HepG2 (cell line): ENCODE results near the gene ACTR3. TPM values are rescaled to one million over a fixed set of nuclear protein-coding genes. Genes with fewer than 3 reads are reported as not detected.

Source experiments
- EP300 ChIP-seq, 3 experiments: sonication (generic) in 1 of 3; formaldehyde crosslinking in 1 of 3; IDR thresholded peaks; 2 replicates each; pipeline versions ENCODE4 v1.5.1 to v1.6.1; 2011 to 2020; ENCODE audit warnings: low read depth in 2 of 3, low read length in 2 of 3, borderline replicate concordance in 1 of 3, improper control_type of control experiment in 1 of 3, mild to moderate bottlenecking in 1 of 3, missing genetic modification reagents in 1 of 3, moderate library complexity in 1 of 3
- HBP1 ChIP-seq: IDR thresholded peaks from 2 replicates; pipeline ENCODE4 v1.6.1; 2016; ENCODE audit warnings: low read depth, control low read depth
- HMGXB4 ChIP-seq, 2 experiments: sonication (generic) in 1 of 2; formaldehyde crosslinking in 1 of 2; IDR thresholded peaks; 2 replicates each; pipeline versions ENCODE4 v1.4.0 to v1.6.1; 2018 to 2020; ENCODE audit warnings: missing genetic modification reagents in 2 of 2, borderline replicate concordance in 1 of 2, low read depth in 1 of 2, mild to moderate bottlenecking in 1 of 2, missing biosample characterization in 1 of 2
- HOXA9 ChIP-seq: sonication (generic); formaldehyde crosslinking; IDR thresholded peaks from 2 replicates; pipeline ENCODE4 v1.8.1; 2022; ENCODE audit warnings: missing genetic modification reagents, mild to moderate bottlenecking, moderate library complexity, borderline replicate concordance
- NKX3-1 ChIP-seq: sonication (generic); formaldehyde crosslinking; IDR thresholded peaks from 2 replicates; pipeline ENCODE4 v1.5.0; 2020; ENCODE audit warnings: missing genetic modification reagents
- PHF5A ChIP-seq: IDR thresholded peaks from one replicate; pipeline ENCODE4 v1.6.1; 2018; ENCODE audit warnings: low read depth, missing genetic modification reagents; ENCODE audit not compliant: unreplicated experiment
- POGZ ChIP-seq: sonication (generic); formaldehyde crosslinking; IDR thresholded peaks from 2 replicates; pipeline ENCODE4 v1.4.0; 2020; ENCODE audit warnings: mild to moderate bottlenecking, missing genetic modification reagents
- POLR2AphosphoS5 ChIP-seq: IDR thresholded peaks from 2 replicates; pipeline ENCODE4 v1.6.1; 2012; ENCODE audit warnings: low read depth, low read length
- RBFOX2 ChIP-seq: fragments of 200-400 bp; formaldehyde crosslinking; IDR thresholded peaks from 2 replicates; pipeline ENCODE4 v1.6.1; 2017; ENCODE audit warnings: low read depth, mild to moderate bottlenecking, low read length
- REPIN1 ChIP-seq: sonication (generic); formaldehyde crosslinking; IDR thresholded peaks from 2 replicates; pipeline ENCODE4 v1.8.0; 2022; ENCODE audit warnings: missing genetic modification reagents, low read depth, mild to moderate bottlenecking, borderline replicate concordance
- SRF ChIP-seq: IDR thresholded peaks from 2 replicates; pipeline ENCODE4 v1.6.1; 2011; ENCODE audit warnings: mild to moderate bottlenecking, low read depth, low read length, moderate library complexity
- ZBTB38 ChIP-seq: sonication (generic); formaldehyde crosslinking; IDR thresholded peaks from 2 replicates; pipeline ENCODE4 v1.5.1; 2020; ENCODE audit warnings: mild to moderate bottlenecking, missing genetic modification reagents
- ZNF256 ChIP-seq: sonication (generic); formaldehyde crosslinking; conservative IDR thresholded peaks from 2 replicates; pipeline ENCODE4 v1.4.0; 2020; ENCODE audit warnings: missing genetic modification reagents
- ZNF367 ChIP-seq: sonication (generic); formaldehyde crosslinking; IDR thresholded peaks from 2 replicates; pipeline ENCODE4 v1.4.0; 2020; ENCODE audit warnings: missing genetic modification reagents, borderline replicate concordance
- ZNF589 ChIP-seq: sonication (generic); formaldehyde crosslinking; conservative IDR thresholded peaks from 2 replicates; pipeline ENCODE4 v1.8.0; 2022; ENCODE audit warnings: mild to moderate bottlenecking, moderate library complexity, missing genetic modification reagents
- ZNF597 ChIP-seq: sonication (generic); formaldehyde crosslinking; IDR thresholded peaks from 2 replicates; pipeline ENCODE4 v1.5.0; 2020; ENCODE audit warnings: missing genetic modification reagents
- ZNF800 ChIP-seq: sonication (generic); formaldehyde crosslinking; IDR thresholded peaks from 2 replicates; pipeline ENCODE4 v1.4.0; 2020; ENCODE audit warnings: missing genetic modification reagents
- polyA plus RNA-seq, 8 experiments: library from polyadenylated mRNA; depleted of rRNA in 3 of 8; stranded (reverse) in 7 of 8; unstranded in 1 of 8; fragments of >200 nt; fragmentation: Illumina TruSeq in 4 of 8; extraction: Trizol in 4 of 8; gene quantifications; 2 replicates each; pipeline versions ENCODE4 v1.2.1 to v1.2.3, GENCODE V29; 2011 to 2016; ENCODE audit warnings: low read depth in 4 of 8, missing spikeins in 1 of 8, mixed read lengths in 1 of 8; ENCODE audit not compliant: insufficient read depth in 1 of 8
- total RNA-seq, 5 experiments: library from RNA; depleted of rRNA; stranded (reverse); fragments of >200 nt; fragmentation: Illumina TruSeq; extraction: Trizol; gene quantifications; 2 replicates each; pipeline ENCODE4 v1.2.3, GENCODE V29; 2016; ENCODE audit warnings: low read depth in 1 of 5

The ACTR3 gene
- total and polyA plus RNA-seq, 2 of the 13 experiments (the other 11 are each of a cell fraction or from before 2014, with no cell fraction given) = 123 to 225 TPM

GRCh38 chr2:113890253-113891235 lies 655 bp downstream of the ACTR3 start (continued):
- TF ChIP-seq HBP1 (CRISPR knock-in tag) (peak; percentile 57; the same call in 1 of the 2 replicates), EP300 (IDR thresholded peaks at IDR 0.05; ENCODE audit: low read depth in 2 of 2, low read length in 2 of 2) (no peak), EP300 (CRISPR knock-in tag; IDR thresholded peaks at IDR 0.05; ENCODE audit: borderline replicate concordance) (no peak; the same call in 1 of the 2 replicates), RBFOX2 (peak; percentile 78), NKX3-1 (peak; percentile 39; the same call in 1 of the 2 replicates), ZNF367 (no peak), HOXA9 (CRISPR knock-in tag) (0 out of 2 replicates have a peak, but pooled peaks have one; percentile 6), ZBTB38 (CRISPR knock-in tag) (no peak), ZNF256 (CRISPR knock-in tag) (no peak), PHF5A (CRISPR knock-in tag) (peak; percentile 9), POGZ (CRISPR knock-in tag) (no peak), POLR2AphosphoS5 (peak; percentile 57), ZNF800 (peak; percentile 34; the same call in 1 of the 2 replicates), ZNF597 (CRISPR knock-in tag) (no peak), SRF (peak; percentile 95), REPIN1 (CRISPR knock-in tag) (no peak), ZNF589 (CRISPR knock-in tag) (no peak), HMGXB4 (CRISPR knock-in tag; IDR thresholded peaks at IDR 0.05; ENCODE audit: borderline replicate concordance in 1 of 2, low read depth in 1 of 2) (peak in 1 of 2 experiments; percentile 37; a peak in 1 of 4 replicates)
